Activated CD4-positive, alpha-beta T cell treated with anti-CD3 and anti-CD28 coated beads, Interleukin-2, amount 10 ng/mL, durations not matched to agents 7 days and 5 days (primary cell): Measurements from ENCODE around the gene KDM4D. TPM values are rescaled to one million over a fixed set of nuclear protein-coding genes. Genes with fewer than 3 reads are reported as not detected.
A peak's percentile ranks its signal among the peaks of the same experiment; 100 is the strongest.

Experiments
- CTCF ChIA-PET: fragments of 350-600 bp; sonication (Branson Sonifier 250); formaldehyde crosslinking; loops from one replicate; lab custom pipeline; 2021; ENCODE audit warnings: antibody characterized with exemption; lab: Charles Lee
- POLR2A ChIA-PET: fragments of 350-600 bp; sonication (Branson Sonifier 250); formaldehyde crosslinking; loops from one replicate; lab custom pipeline; 2021; ENCODE audit warnings: antibody characterized with exemption; lab: Charles Lee
- DNase-seq: peaks from one replicate; pipeline ENCODE4 v3.0.0-alpha.2; 2020
- H3K27ac Mint-ChIP-seq: one replicate; pipeline ENCODE4 v1.8.0; 2021; ENCODE audit warnings: mild to moderate bottlenecking, moderate library complexity, mixed read lengths
- H3K27me3 Mint-ChIP-seq: one replicate; pipeline ENCODE4 v1.8.0; 2021; ENCODE audit warnings: mixed read lengths
- H3K36me3 Mint-ChIP-seq: one replicate; pipeline ENCODE4 v1.8.0; 2021; ENCODE audit warnings: low read depth, mixed read lengths
- H3K4me1 Mint-ChIP-seq: one replicate; pipeline ENCODE4 v1.8.0; 2021; ENCODE audit warnings: mixed read lengths
- H3K4me3 Mint-ChIP-seq: one replicate; pipeline ENCODE4 v1.8.0; 2021; ENCODE audit warnings: mild to moderate bottlenecking, moderate library complexity, mixed read lengths
- H3K9me3 Mint-ChIP-seq: one replicate; pipeline ENCODE4 v1.8.0; 2021; ENCODE audit warnings: mixed read lengths
- total RNA-seq, 2 experiments: library from RNA; stranded (reverse); gene quantifications; one replicate each; pipeline ENCODE4 v1.2.3, GENCODE V29; 2021

Gene KDM4D
- total RNA-seq, 2 experiments from 2014 or later, result 0.84 to 1.0 TPM

GRCh38 chr11:94961255-94961654 lies 12.3 kb upstream of the KDM4D start:
- CTCF ChIA-PET, result interaction anchor here (1.3 to 1.4 kb wide), 2 partner anchors 12 to 338 kb away, joined by 4 read pairs; partner anchors contain the start of genes CWC15 and KDM4D
- Mint-ChIP-seq H3K36me3 (peaks cover 40% of the 10 kb centered on the region), H3K4me1 (no peaks in the 10 kb centered on the region), H3K9me3 (no peaks in the 10 kb centered on the region), H3K27me3 (no peaks in the 10 kb centered on the region), H3K27ac (no peak overlapping the region), H3K4me3 (no peak overlapping the region)
- DNase-seq, result no peak
- POLR2A ChIA-PET, result no interaction called here

- Mint-ChIP-seq H3K36me3 (peaks cover 67% of the 10 kb centered on the region), H3K4me3 (no peak overlapping the region), H3K27me3 (no peaks in the 10 kb centered on the region), H3K27ac (no peak overlapping the region), H3K9me3 (no peaks in the 10 kb centered on the region), H3K4me1 (peaks cover 4% of the 10 kb centered on the region)
- no peak for DNase-seq
- CTCF ChIA-PET, result interaction anchor here (1.2 kb wide), 1 partner anchor 20 kb away, joined by 4 read pairs; no protein-coding TSS in a partner anchor
- POLR2A ChIA-PET, result no interaction called here
Observed at GRCh38 chr11:94964934-94965333, 8.6 kb upstream of the KDM4D start.

GRCh38 chr11:94968334-94968958 lies 5.1 kb upstream of the KDM4D start:
- Mint-ChIP-seq H3K4me1 (peaks cover 21% of the 10 kb centered on the region), H3K27me3 (no peaks in the 10 kb centered on the region), H3K4me3 (no peak overlapping the region), H3K36me3 (peaks cover 60% of the 10 kb centered on the region), H3K27ac (no peak overlapping the region), H3K9me3 (no peaks in the 10 kb centered on the region)
- no peak for DNase-seq
- ChIA-PET CTCF (interaction anchor here (0.8 to 1.3 kb wide), 2 partner anchors 122 to 819 kb away, joined by 3 to 4 read pairs; partner anchors contain the start of gene ENDOD1), POLR2A (no interaction called here)

GRCh38 chr11:94972700-94973098 lies 810 bp upstream of the KDM4D start:
- H3K36me3 Mint-ChIP-seq, result peaks cover 46% of the 10 kb centered on the region
- H3K4me1 Mint-ChIP-seq, result peaks cover 50% of the 10 kb centered on the region
- peak overlapping the region; percentile 98 for H3K4me3 Mint-ChIP-seq
- CTCF ChIA-PET, result interaction anchor here (1.0 to 1.4 kb wide), 4 partner anchors 9 to 116 kb away, joined by 3 to 4 read pairs (median 3); no protein-coding TSS in a partner anchor
- H3K27ac Mint-ChIP-seq, result peak overlapping the region; percentile 95
- POLR2A ChIA-PET, result interaction anchor here (1.0 to 1.2 kb wide), 2 partner anchors 48 to 95 kb away, joined by 4 read pairs; no protein-coding TSS in a partner anchor
- no peaks in the 10 kb centered on the region for H3K27me3 Mint-ChIP-seq
- peaks cover 5% of the 10 kb centered on the region for H3K9me3 Mint-ChIP-seq
- DNase-seq, result no peak

DNA sequence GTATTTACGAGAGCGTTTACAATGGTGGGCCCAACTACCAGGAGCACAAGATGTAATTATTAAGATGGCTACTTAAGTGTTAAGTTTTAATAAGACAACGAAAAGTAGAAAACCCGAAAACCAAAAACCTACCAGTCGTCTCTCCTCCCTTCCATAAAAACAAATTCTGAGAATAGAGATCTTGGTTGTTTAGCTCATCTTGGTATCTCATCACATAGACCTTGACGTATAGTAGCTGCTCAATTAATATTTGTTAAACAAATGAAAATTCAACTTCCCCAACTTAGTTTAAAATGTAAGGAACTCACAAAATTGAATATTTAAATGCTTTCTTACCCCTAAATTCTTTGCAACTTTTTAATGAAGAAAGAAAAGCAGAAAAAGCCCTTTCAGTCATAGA lies 669 bp downstream of the KDM4D start:
- Mint-ChIP-seq H3K27ac (peak overlapping the region; percentile 95), H3K4me3 (peak overlapping the region; percentile 98), H3K9me3 (peaks cover 5% of the 10 kb centered on the region), H3K27me3 (no peaks in the 10 kb centered on the region), H3K36me3 (peaks cover 32% of the 10 kb centered on the region), H3K4me1 (peaks cover 48% of the 10 kb centered on the region)
- no peak for DNase-seq
- ChIA-PET POLR2A (no interaction called here), CTCF (interaction anchor here (1.0 to 1.4 kb wide), 2 partner anchors 71 to 115 kb away, joined by 3 read pairs; no protein-coding TSS in a partner anchor)

DNA sequence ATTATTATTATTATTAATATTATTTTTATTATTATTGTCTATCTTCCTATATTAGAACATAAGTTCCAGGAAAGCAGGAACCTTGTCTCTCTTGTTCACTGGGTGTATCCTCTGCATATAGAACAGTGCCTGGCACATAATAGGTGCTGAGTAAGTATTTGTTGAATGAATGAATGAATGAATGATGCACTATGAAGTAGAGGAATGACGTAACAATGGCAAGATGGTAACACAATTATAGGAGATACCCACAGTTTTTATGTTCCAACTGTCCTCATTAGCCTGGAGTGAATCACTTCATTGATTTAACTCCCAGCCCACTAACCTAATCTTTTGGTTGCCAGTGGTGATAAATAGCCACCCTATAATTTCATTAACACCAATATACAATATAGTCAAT lies 2.1 kb downstream of the KDM4D start:
- Mint-ChIP-seq H3K4me3 (no peak overlapping the region), H3K27me3 (no peaks in the 10 kb centered on the region), H3K4me1 (peaks cover 46% of the 10 kb centered on the region), H3K36me3 (peaks cover 20% of the 10 kb centered on the region), H3K9me3 (peaks cover 5% of the 10 kb centered on the region), H3K27ac (no peak overlapping the region)
- ChIA-PET CTCF (interaction anchor here (1.3 to 1.7 kb wide), 2 partner anchors 10 to 16 kb away, joined by 3 read pairs; no protein-coding TSS in a partner anchor), POLR2A (interaction anchor here (0.6 kb wide), 1 partner anchor 135 kb away, joined by 3 read pairs; no protein-coding TSS in a partner anchor)
- DNase-seq, result no peak

DNA sequence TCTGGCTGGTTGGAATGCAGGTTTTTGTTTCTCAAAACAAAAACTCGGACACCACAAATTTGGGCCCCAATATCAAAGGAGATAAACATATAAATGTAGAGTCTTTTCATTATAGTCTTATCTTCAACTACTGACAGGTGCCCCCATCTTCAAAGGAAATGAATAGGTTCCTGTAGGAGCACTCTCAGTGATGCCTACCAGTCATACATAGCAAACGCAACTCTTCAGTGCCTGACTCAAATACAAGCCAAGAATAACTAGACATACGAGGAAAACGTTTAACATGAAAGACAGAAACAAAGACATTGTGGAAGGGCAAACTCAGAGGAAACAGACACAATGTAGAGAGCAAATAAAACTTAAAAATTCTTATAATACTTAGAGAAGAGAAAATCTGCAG lies 13.9 kb downstream of the KDM4D start:
- Mint-ChIP-seq H3K27me3 (peaks cover 31% of the 10 kb centered on the region), H3K36me3 (no peaks in the 10 kb centered on the region), H3K4me1 (no peaks in the 10 kb centered on the region), H3K27ac (no peak overlapping the region), H3K4me3 (no peak overlapping the region), H3K9me3 (no peaks in the 10 kb centered on the region)
- DNase-seq, result no peak
- CTCF ChIA-PET, result no interaction called here
- POLR2A ChIA-PET, result no interaction called here

DNA sequence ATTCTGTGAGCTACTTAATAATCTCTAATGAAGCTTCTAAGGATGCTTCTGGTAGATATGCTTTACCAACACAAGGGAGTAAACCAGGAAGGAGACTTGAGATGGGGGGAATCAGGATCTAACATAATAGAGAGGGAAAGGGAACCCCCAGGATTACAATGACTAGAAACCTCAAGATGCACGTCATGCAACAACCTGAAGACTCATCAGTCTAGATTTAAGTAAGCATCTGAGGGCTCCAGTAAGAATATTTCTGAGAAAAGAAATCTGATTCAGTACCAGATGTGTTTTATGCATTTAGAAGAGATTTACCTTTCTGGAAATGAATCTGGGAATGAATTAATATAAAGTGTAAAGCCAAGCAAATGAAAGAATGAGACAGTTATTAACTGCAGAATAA lies 15.2 kb downstream of the KDM4D start:
- no peaks in the 10 kb centered on the region for H3K9me3 Mint-ChIP-seq
- H3K4me3 Mint-ChIP-seq, result no peak overlapping the region
- H3K36me3 Mint-ChIP-seq, result no peaks in the 10 kb centered on the region
- CTCF ChIA-PET, result no interaction called here
- DNase-seq, result no peak
- peaks cover 35% of the 10 kb centered on the region for H3K27me3 Mint-ChIP-seq
- POLR2A ChIA-PET, result no interaction called here
- H3K4me1 Mint-ChIP-seq, result no peaks in the 10 kb centered on the region
- H3K27ac Mint-ChIP-seq, result no peak overlapping the region

- no peak overlapping the region for H3K4me3 Mint-ChIP-seq
- ChIA-PET CTCF (interaction anchor here (0.6 to 0.7 kb wide), 2 partner anchors 71 to 89 kb away, joined by 4 read pairs; no protein-coding TSS in a partner anchor), POLR2A (no interaction called here)
- H3K9me3 Mint-ChIP-seq, result no peaks in the 10 kb centered on the region
- peaks cover 23% of the 10 kb centered on the region for H3K27me3 Mint-ChIP-seq
- no peak for DNase-seq
- H3K36me3 Mint-ChIP-seq, result no peaks in the 10 kb centered on the region
- H3K27ac Mint-ChIP-seq, result no peak overlapping the region
- H3K4me1 Mint-ChIP-seq, result no peaks in the 10 kb centered on the region
Observed at GRCh38 chr11:94993400-94993943, 20.0 kb downstream of the KDM4D start.

GRCh38 chr11:94997437-94997836 lies 23.9 kb downstream of the KDM4D start:
- CTCF ChIA-PET, result no interaction called here
- Mint-ChIP-seq H3K4me1 (no peaks in the 10 kb centered on the region), H3K4me3 (no peak overlapping the region), H3K27ac (no peak overlapping the region), H3K27me3 (peaks cover 4% of the 10 kb centered on the region), H3K9me3 (no peaks in the 10 kb centered on the region), H3K36me3 (no peaks in the 10 kb centered on the region)
- no peak for DNase-seq
- POLR2A ChIA-PET, result no interaction called here

DNA sequence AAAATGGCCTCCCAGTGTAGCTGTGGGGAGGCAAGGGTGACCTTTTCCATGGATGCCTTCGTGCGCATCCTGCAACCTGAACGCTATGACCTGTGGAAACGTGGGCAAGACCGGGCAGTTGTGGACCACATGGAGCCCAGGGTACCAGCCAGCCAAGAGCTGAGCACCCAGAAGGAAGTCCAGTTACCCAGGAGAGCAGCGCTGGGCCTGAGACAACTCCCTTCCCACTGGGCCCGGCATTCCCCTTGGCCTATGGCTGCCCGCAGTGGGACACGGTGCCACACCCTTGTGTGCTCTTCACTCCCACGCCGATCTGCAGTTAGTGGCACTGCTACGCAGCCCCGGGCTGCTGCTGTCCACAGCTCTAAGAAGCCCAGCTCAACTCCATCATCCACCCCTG lies 24.8 kb downstream of the KDM4D start:
- no peaks in the 10 kb centered on the region for H3K4me1 Mint-ChIP-seq
- H3K4me3 Mint-ChIP-seq, result no peak overlapping the region
- no peaks in the 10 kb centered on the region for H3K36me3 Mint-ChIP-seq
- ChIA-PET CTCF (no interaction called here), POLR2A (no interaction called here)
- peaks cover under 1% of the 10 kb centered on the region for H3K27me3 Mint-ChIP-seq
- no peak for DNase-seq
- H3K9me3 Mint-ChIP-seq, result no peaks in the 10 kb centered on the region
- no peak overlapping the region for H3K27ac Mint-ChIP-seq

GRCh38 chr11:95003716-95004115 lies 30.2 kb downstream of the KDM4D start:
- Mint-ChIP-seq H3K27me3 (peaks cover 21% of the 10 kb centered on the region), H3K4me1 (no peaks in the 10 kb centered on the region), H3K36me3 (no peaks in the 10 kb centered on the region), H3K4me3 (no peak overlapping the region), H3K9me3 (no peaks in the 10 kb centered on the region), H3K27ac (no peak overlapping the region)
- ChIA-PET CTCF (no interaction called here), POLR2A (no interaction called here)
- no peak for DNase-seq

DNA sequence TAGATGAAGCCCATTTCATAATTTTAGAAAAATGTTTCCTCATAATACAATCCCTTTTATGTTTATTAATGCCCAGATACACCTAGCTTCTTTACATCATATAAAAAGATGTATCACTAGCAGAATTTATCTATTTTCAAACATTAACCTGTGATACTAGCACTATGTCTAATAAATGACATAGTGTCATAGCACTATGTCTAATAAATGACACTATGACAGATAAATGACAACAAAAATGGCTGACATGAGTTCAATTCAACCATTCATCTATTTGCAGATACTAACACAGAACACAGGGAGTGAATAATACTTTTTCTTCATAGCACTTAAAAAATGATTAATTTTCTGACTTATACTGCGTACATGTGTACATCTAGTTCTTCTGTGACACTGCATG lies 32.1 kb downstream of the KDM4D start:
- ChIA-PET CTCF (no interaction called here), POLR2A (interaction anchor here (0.5 kb wide), 1 partner anchor 122 kb away, joined by 7 read pairs; no protein-coding TSS in a partner anchor)
- Mint-ChIP-seq H3K9me3 (no peaks in the 10 kb centered on the region), H3K27me3 (peaks cover 31% of the 10 kb centered on the region), H3K4me1 (no peaks in the 10 kb centered on the region), H3K27ac (no peak overlapping the region), H3K4me3 (no peak overlapping the region), H3K36me3 (no peaks in the 10 kb centered on the region)
- DNase-seq, result no peak
